ENCODE results near the gene EVI5.

GRCh38 chr1:92707709-92708108 lies 77.2 kb downstream of the EVI5 start:
- no peak for TF ChIP-seq CTCF (IDR thresholded peaks at IDR 0.05)
- TF ChIP-seq POLR2A (IDR thresholded peaks at IDR 0.05), result no peak

Data from adrenal gland (tissue), 5 donors.